Peyer's patch (tissue), 4 donors: ENCODE measurements around the gene MTMR12.

ENCODE experiments used
- CTCF ChIP-seq, 6 experiments: fragments of 450-650 bp in 4 of 6; fragments of 200-600 bp in 2 of 6; sonication (generic) in 1 of 6; IDR thresholded peaks; one replicate each; pipeline ENCODE4 v1.5.1; 2017 to 2019; ENCODE audit warnings: antibody characterized with exemption in 6 of 6, mild to moderate bottlenecking in 3 of 6, moderate library complexity in 1 of 6
- POLR2A ChIP-seq, 2 donors: fragments of 450-650 bp; IDR thresholded peaks; one replicate each; pipeline ENCODE4 v1.5.1; 2017; ENCODE audit warnings: antibody characterized with exemption in 2 of 2, mild to moderate bottlenecking in 2 of 2, moderate library complexity in 2 of 2

GRCh38 chr5:32311404-32312196 lies 1.1 kb downstream of the MTMR12 start:
- TF ChIP-seq CTCF (IDR thresholded peaks at IDR 0.05) (no peak), POLR2A (IDR thresholded peaks at IDR 0.05) (no peak)
